ENCODE measurements around the gene WNT5A.

GRCh38 chr3:55483196-55484095 is 3.7 kb downstream of the WNT5A start:
- TF ChIP-seq EZH2 (IDR thresholded peaks at IDR 0.05) (peak; percentile 68), CTCF (IDR thresholded peaks at IDR 0.05) (no peak), EZH2phosphoT487 (IDR thresholded peaks at IDR 0.05) (no peak)

Measured in neural progenitor cell (in vitro differentiated cells).